H1 (cell line): Measurements from ENCODE around the gene KNDC1.

Experiments
- CEBPB ChIP-seq: IDR thresholded peaks from 2 replicates; pipeline ENCODE4 v1.6.1; 2012; ENCODE audit warnings: low read depth, low read length
- EZH2 ChIP-seq: fragments of 200-600 bp; sonication (generic); IDR thresholded peaks from 2 replicates; pipeline ENCODE4 v1.7.1; 2012; ENCODE audit warnings: low read depth, mild to moderate bottlenecking, moderate library complexity, low read length, inconsistent platforms; ENCODE audit not compliant: severe bottlenecking
- JUN ChIP-seq: IDR thresholded peaks from 2 replicates; pipeline ENCODE4 v1.6.1; 2011; ENCODE audit warnings: low read depth, mild to moderate bottlenecking, improper control_type of control experiment, low read length
- POLR2AphosphoS5 ChIP-seq: IDR thresholded peaks from 2 replicates; pipeline ENCODE4 v1.6.1; 2011; ENCODE audit warnings: low read depth, low read length
- RXRA ChIP-seq: IDR thresholded peaks from 2 replicates; pipeline ENCODE4 v1.6.1; 2011; ENCODE audit warnings: low read depth, mild to moderate bottlenecking, low read length, moderate library complexity; ENCODE audit not compliant: insufficient read depth

DNA sequence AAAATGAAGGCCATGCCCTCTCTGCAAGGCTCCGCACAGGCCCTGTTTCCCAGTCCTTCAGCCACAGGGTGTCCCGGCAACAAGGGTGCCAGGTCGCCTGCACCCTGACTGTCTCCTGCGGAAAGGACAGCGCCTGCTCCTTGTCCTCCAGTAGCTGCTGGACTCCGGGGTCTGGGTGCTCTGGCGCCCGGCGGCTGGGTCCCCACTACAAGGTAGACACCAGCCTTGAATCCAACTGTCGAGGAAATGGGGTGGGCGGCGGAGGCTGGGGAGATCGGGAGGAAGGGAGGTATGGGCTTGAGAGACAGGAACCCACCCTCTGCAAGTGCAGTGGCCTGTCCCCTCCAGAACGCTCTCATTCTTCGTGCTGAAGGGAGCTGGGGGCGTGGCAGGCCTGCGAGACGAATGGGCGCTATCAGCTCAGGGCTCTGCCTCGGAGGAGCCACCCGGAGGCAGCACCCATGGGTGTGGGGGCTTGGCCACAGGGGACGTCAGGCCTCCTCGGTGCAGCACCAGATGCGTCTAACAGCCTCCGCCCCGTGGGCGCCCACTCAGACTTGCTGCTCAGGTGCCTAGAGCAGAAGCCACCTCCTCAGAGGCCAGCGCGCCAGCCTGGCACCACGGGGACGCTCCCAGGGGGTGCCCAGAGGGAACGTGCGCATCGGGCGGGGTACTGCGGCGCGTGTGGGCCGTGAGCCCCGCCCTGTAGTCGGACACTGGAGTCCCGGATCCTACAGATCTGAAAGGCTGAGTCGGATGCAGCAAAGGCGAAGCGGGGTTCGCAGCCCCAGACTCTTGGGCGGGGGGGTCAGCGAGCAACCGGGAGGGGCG lies 101.1 kb downstream of the KNDC1 start:
- TF ChIP-seq JUN: no peak
- TF ChIP-seq RXRA: no peak
- no peak for TF ChIP-seq POLR2AphosphoS5
- TF ChIP-seq EZH2: no peak
- no peak for TF ChIP-seq CEBPB
